ENCODE measurements around the gene MYH7.
A peak's percentile ranks its signal among the peaks of the same experiment; 100 is the strongest.
"Not testable (repeated sequence)": the region's sequence is repeated elsewhere in the genome, so short reads cannot be mapped to it uniquely, and the experiment has no call there.

MYH7 gene

GRCh38 chr14:23430016-23430722 lies 5.3 kb downstream of the MYH7 start:
- no peak for DNase-seq (ENCODE audit: low read depth in 2 of 2)

GRCh38 chr14:23428686-23429495 lies 6.6 kb downstream of the MYH7 start:
- no peak for DNase-seq (ENCODE audit: low read depth in 2 of 2)

- DNase-seq (ENCODE audit: low read depth in 2 of 2), result not testable (repeated sequence)
Observed at GRCh38 chr14:23425798-23426197, 9.7 kb downstream of the MYH7 start.

GRCh38 chr14:23425169-23425568 lies 10.3 kb downstream of the MYH7 start:
- no peak for DNase-seq (ENCODE audit: low read depth in 2 of 2)

- DNase-seq (ENCODE audit: low read depth in 2 of 2), result no peak
Observed at GRCh38 chr14:23423657-23424056, 11.8 kb downstream of the MYH7 start.

DNA sequence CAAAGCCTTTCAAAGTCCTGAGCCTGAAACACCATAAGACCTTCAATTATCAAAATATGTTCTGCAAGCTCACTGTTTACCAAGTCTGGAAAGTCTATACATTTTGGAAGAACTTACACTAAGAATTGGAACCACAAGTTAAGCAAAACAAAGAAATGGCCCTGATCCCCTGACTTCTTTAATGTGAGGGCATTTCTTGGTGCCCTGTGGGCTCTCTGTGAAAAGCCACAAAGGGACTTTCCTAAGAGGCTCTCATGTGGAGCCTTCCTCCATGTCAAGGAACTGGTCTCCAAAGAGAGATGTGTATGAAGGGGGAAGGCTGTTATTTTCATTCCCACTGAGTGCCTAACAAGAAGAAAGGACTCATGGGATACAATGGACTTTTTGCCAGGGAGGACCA lies 13.9 kb downstream of the MYH7 start:
- peak in 1 of 2 donors; percentile 2 for DNase-seq (ENCODE audit: low read depth in 2 of 2)

- not testable (repeated sequence) for DNase-seq (ENCODE audit: low read depth in 2 of 2)
Observed at GRCh38 chr14:23419646-23420045, 15.8 kb downstream of the MYH7 start.

- no peak for DNase-seq (ENCODE audit: low read depth in 2 of 2)
Observed at GRCh38 chr14:23418021-23418420, 17.4 kb downstream of the MYH7 start.

DNA sequence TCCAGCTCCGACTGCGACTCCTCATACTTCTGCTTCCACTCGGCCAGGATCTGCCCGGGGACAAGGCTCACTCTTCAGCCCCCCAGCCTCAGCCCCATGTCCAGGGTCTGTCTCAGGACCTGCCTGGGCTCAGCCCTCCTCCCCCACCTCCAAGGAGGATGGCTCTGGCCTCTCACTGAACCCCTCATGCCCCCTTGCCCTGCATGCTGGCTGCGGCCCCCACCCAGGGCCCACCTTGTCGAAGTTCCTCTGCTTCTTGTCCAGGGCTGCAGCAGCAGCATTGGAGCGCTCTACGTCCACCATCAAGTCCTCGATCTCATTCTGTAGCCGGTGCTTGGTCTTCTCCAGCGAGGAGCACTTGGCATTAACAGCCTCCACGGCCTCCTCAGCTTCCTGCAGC lies 18.2 kb downstream of the MYH7 start:
- DNase-seq (ENCODE audit: low read depth in 2 of 2), result not testable (repeated sequence)

DNA sequence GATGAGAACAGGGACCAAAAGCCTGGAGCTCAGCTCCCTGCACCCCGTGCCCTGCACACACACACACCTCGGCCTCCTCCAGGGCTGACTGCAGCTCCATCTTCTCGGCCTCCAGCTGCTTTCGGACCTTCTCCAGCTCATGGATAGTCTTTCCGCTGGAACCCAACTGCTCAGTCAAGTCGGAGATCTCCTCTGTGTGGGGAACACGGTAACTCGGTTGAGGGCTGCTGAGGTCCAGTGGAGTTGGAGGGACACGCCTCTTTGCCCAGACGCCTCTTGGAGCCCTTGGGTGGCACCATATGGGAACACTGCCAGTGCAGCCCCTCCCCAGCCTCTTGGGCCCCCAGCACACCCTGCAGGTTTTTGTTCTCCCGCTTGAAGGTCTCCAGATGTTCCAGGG lies 18.7 kb downstream of the MYH7 start:
- DNase-seq (ENCODE audit: low read depth in 2 of 2), result no peak

DNA sequence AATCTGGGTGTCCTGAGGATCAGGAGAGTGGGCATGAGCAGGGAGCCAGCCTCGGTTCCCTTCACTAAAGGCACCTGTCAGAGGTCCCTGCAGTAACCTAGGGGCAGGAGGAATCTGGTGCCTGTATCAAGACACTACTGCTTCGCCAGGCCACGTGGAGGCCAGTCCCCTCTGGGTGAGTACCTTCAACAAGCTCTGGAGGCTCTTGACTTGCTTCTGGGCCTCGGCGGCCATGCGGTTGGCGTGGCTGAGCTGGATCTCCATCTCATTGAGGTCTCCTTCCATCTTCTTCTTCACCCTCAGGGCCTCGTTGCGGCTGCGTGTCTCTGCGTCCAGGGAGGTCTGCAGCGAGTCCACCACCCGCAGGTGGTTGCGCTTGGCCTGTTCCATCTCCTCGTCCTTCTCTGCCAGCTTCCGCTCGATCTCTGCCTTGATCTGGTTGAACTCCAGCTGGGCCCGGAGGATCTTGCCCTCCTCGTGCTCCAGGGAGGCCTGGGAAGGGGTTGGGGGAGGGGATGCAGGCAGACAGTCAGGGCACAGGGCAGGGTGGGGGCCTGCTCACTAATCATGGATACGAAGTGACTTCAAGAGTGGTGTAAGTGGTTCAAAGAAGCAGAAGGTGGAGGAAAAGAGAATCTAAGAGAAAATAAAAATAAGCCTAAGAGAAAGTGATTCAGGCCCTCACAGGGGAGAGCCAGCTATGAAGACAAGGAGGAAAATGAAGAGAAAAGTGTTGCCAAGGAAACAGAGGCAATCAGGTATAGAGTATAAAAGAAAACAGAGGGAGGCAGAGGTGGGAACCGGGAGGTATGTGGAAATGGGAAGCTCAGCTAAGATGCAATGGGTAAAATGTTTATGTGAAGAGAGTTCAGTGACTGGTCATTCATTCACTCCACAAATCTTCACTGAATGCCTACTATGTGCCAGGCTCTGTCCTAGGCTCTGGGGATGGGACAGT lies 19.4 kb downstream of the MYH7 start:
- no peak for DNase-seq (ENCODE audit: low read depth in 2 of 2)

GRCh38 chr14:23414906-23415820 lies 20.3 kb downstream of the MYH7 start:
- no peak for DNase-seq (ENCODE audit: low read depth in 2 of 2)

DNA sequence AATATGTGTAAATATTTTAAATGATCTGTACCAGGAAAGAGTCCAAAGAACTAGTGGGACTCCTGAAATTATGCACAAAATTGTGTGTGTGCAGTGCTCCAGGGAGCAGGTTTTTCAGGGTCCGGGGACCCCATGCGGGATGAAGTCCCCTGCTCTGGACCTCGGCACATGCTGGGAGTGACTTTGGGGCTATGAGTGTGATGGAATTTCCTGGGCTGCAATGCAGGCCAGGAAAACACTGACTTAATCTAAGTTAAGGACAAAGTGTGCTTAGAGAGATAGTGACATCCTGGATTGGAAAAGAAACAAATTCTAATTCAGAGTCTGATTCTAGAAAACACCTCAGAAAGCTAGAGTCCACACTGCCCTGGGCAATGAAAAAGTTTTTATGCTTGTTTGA lies 21.2 kb downstream of the MYH7 start:
- no peak for DNase-seq (ENCODE audit: low read depth in 2 of 2)

GRCh38 chr14:23413681-23414080 lies 21.8 kb downstream of the MYH7 start:
- DNase-seq (ENCODE audit: low read depth in 2 of 2), result no peak

- no peak for DNase-seq (ENCODE audit: low read depth in 2 of 2)
Observed at GRCh38 chr14:23411563-23412525, 23.6 kb downstream of the MYH7 start.

- DNase-seq (ENCODE audit: low read depth in 2 of 2), result no peak
Observed at GRCh38 chr14:23409966-23410635, 25.4 kb downstream of the MYH7 start.

- no peak for DNase-seq (ENCODE audit: low read depth in 2 of 2)
Observed at GRCh38 chr14:23409475-23409874, 26.0 kb downstream of the MYH7 start.

DNA sequence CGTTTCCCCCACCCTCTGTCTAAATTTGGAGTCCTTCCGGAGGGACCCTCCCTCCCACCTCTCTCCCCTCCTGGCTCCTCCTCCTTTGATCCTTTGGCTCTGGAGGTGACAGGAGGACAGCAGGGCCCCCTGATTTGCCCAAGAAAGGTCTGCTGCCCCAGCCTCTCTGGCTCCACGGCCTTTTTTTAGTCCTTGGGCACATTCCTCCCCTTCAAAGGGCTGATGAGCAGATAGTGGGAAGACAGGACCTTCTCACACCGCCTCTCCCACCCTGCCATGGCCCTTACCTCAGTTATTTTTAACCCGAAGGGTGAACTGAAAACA lies 27.2 kb downstream of the MYH7 start:
- no peak for DNase-seq (ENCODE audit: low read depth in 2 of 2)

- DNase-seq (ENCODE audit: low read depth in 2 of 2), result no peak
Observed at GRCh38 chr14:23407516-23408306, 27.7 kb downstream of the MYH7 start, which contains the start of gene MYH6. Gene MYH6, minus strand, starts transcription at chr14:23408273. Its CDS starts 1,050 bp downstream, at chr14:23407223.

Data from stimulated activated CD4-positive, alpha-beta T cell treated with anti-CD3 and anti-CD28 coated beads, Interleukin-4, amount 100 ng/mL, for 48 hours (primary cell).